ENCODE measurements around the gene CUBN.

DNA sequence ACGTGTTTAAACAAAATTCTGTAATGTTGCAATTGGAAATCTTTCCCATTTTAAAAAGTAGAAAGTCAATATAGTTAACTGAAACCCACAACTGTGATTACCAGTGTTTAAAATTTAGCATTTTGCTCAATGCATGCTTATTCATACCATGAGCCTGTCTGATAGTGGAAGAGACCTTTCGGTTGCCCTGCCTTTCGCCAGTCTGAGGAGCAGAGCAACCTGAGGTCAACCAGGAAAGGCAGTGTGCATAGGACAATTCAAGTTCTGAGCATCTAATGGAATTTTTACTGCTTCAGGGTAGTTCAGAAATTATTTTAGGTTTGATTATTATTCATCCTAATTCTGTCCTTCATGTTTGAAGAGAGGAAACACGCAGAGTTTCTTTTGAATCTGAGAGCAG is 100.8 kb downstream of the CUBN start:
- TF ChIP-seq, protein P1, sequence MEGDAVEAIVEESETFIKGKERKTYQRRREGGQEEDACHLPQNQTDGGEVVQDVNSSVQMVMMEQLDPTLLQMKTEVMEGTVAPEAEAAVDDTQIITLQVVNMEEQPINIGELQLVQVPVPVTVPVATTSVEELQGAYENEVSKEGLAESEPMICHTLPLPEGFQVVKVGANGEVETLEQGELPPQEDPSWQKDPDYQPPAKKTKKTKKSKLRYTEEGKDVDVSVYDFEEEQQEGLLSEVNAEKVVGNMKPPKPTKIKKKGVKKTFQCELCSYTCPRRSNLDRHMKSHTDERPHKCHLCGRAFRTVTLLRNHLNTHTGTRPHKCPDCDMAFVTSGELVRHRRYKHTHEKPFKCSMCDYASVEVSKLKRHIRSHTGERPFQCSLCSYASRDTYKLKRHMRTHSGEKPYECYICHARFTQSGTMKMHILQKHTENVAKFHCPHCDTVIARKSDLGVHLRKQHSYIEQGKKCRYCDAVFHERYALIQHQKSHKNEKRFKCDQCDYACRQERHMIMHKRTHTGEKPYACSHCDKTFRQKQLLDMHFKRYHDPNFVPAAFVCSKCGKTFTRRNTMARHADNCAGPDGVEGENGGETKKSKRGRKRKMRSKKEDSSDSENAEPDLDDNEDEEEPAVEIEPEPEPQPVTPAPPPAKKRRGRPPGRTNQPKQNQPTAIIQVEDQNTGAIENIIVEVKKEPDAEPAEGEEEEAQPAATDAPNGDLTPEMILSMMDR (conservative IDR thresholded peaks at IDR 0.05): no peak
- TF ChIP-seq EZH2 (IDR thresholded peaks at IDR 0.05; ENCODE audit: low read depth): no peak
